SK-N-DZ (cell line): ENCODE results near the gene MRPL58.

Experiments used
- DNase-seq: peaks from one replicate; pipeline ENCODE4 v3.0.0-alpha.2; 2015; ENCODE audit warnings: low spot score

MRPL58 gene

GRCh38 chr17:75046407-75047289 is 34.2 kb downstream of the MRPL58 start, which contains the start of the genes ATP5PD and KCTD2:
TSS of gene ATP5PD (minus strand) at chr17:75046969. CDS start at chr17:75042650, 4,319 bp downstream.
TSS of gene KCTD2 (plus strand) at chr17:75047225. CDS start at chr17:75047251, 26 bp downstream.
- peak; percentile 97 for DNase-seq

- DNase-seq = peak; percentile 29
Measured at GRCh38 chr17:75047398-75048098, 35.1 kb downstream of the MRPL58 start.

- DNase-seq = no peak
Measured at GRCh38 chr17:75048249-75048878, 35.9 kb downstream of the MRPL58 start.

- no peak for DNase-seq
Measured at GRCh38 chr17:75049057-75049456, 36.6 kb downstream of the MRPL58 start.

- no peak for DNase-seq
Measured at GRCh38 chr17:75049706-75050105, 37.2 kb downstream of the MRPL58 start.

GRCh38 chr17:75051941-75052340 is 39.5 kb downstream of the MRPL58 start:
- DNase-seq = no peak

GRCh38 chr17:75059369-75060345 is 47.2 kb downstream of the MRPL58 start:
- DNase-seq = no peak

GRCh38 chr17:75060434-75061054 is 48.1 kb downstream of the MRPL58 start:
- no peak for DNase-seq

GRCh38 chr17:75061055-75061438 is 48.6 kb downstream of the MRPL58 start:
- DNase-seq = no peak

- DNase-seq = no peak
Measured at GRCh38 chr17:75061618-75062017, 49.1 kb downstream of the MRPL58 start.

GRCh38 chr17:75063201-75063600 is 50.7 kb downstream of the MRPL58 start:
- no peak for DNase-seq

GRCh38 chr17:75063626-75064025 is 51.2 kb downstream of the MRPL58 start:
- DNase-seq = no peak

GRCh38 chr17:75064040-75064439 is 51.6 kb downstream of the MRPL58 start:
- DNase-seq = no peak

- DNase-seq = no peak
Measured at GRCh38 chr17:75064460-75064859, 52.0 kb downstream of the MRPL58 start.

- DNase-seq = no peak
Measured at GRCh38 chr17:75064867-75065561, 52.5 kb downstream of the MRPL58 start.

GRCh38 chr17:75065562-75066151 is 53.2 kb downstream of the MRPL58 start:
- no peak for DNase-seq

- no peak for DNase-seq
Measured at GRCh38 chr17:75067856-75068255, 55.4 kb downstream of the MRPL58 start.

GRCh38 chr17:75068750-75069149 is 56.3 kb downstream of the MRPL58 start:
- DNase-seq = no peak

- DNase-seq = no peak
Measured at GRCh38 chr17:75069783-75070182, 57.3 kb downstream of the MRPL58 start.
